ENCODE measurements around the gene CDC16.
"Not testable (repeated sequence)": the region's sequence is repeated elsewhere in the genome, so short reads cannot be mapped to it uniquely, and the experiment has no call there.

CDC16 gene, protein sequence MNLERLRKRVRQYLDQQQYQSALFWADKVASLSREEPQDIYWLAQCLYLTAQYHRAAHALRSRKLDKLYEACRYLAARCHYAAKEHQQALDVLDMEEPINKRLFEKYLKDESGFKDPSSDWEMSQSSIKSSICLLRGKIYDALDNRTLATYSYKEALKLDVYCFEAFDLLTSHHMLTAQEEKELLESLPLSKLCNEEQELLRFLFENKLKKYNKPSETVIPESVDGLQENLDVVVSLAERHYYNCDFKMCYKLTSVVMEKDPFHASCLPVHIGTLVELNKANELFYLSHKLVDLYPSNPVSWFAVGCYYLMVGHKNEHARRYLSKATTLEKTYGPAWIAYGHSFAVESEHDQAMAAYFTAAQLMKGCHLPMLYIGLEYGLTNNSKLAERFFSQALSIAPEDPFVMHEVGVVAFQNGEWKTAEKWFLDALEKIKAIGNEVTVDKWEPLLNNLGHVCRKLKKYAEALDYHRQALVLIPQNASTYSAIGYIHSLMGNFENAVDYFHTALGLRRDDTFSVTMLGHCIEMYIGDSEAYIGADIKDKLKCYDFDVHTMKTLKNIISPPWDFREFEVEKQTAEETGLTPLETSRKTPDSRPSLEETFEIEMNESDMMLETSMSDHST

DNA sequence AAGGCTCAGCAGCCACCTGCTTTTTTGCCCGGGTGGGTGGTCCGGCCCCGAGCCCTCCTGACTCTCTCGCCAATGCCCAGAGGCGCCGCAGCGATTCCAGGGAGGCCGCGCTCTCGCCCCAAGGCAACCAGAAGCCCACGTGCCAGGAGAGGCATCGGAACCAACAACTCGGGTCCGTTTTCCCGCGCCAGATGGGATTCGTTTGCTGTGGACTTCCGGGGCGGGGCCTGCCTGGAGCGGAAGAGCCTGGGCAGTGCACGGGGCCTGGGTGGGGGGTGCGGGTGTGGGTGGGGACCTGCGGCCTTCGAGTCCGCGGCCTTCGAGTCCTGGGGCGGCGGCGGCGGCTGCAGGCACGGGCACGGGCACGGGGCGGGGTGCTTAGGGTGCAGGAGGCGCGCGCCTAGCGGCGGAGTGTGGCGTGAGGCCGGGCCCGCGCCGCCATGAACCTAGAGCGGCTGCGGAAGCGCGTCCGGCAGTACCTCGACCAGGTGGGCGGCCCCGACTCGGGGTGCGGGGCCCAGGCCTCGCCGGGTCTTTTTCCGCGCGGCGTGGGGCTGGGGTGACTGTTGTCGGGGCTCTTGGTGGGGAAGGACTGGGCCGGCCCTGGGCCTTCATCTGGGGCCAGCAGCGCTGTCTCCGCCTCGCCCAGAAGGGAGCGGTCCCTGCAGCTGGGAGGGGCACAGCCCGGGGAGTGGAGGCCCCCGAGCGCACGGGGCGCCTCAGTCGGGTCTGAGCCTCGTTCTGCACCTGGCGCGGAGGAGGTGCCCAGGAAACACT is at the start of gene CDC16:
TSS of gene CDC16 (plus strand) at position 253 of the 777 bp plus-strand sequence. CDS start at position 441, 188 bp downstream.
- in situ Hi-C loops (cut with MboI; ENCODE audit: low sequenced_read_pairs) = no loop called here

DNA sequence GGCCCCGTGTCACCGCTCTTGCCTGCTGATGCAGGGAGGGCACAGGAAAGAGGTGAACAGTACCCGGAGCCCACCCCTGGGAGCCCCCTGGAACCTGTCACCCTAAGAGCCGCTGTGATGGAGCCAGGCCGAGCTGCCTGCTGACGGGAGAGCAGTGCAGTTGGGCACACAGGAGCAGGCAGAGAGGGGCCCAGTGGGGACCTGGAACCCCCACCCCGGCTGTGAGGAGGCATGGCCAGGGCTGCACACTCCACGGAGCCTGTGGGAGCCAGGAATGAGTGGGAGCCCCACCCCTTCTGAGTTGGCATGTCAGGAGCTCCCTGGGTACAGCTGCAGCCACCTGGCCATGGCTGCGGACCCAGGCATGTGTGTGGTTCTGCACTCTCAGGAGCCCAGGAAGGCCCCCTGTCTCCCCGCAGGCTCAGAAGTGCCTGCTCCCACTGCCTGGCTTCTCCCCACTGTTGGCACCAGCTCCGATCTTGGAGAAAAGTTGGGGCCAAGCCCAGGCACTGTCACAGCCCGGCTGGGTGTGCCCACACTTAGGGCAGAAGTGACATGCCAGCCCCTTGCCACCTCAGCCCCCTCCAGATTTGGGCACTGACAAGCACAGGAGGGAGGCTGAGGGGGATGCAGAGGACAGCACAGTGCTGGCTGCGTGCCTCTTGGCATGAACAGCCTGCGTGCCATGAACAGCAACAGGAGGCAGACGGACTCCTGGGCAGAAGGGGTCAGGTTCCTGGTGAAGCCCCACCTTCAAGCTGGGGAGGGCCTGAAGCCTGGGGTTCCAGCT is 49.3 kb upstream of the CDC16 start:
- in situ Hi-C loops (cut with MboI; ENCODE audit: low sequenced_read_pairs) = no loop called here

DNA sequence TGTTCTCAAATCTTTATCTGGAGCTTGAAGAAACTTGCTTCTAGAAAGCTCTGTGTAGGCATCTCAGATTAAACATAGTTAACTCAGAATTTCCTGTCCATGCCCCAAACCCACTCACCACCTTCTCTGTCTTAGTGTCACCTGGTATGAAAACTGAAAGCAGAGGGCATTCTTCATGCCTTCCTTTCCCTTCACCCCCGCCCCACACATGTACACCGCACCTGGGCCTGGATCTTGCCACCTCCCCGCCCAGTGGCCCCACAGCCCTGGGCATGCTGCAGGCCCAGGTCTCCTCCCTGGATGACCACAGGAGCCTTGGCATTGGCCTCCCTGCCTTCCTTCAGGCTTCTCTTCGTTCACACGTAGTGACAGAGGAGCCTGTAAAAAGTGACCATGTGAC is 39.8 kb upstream of the CDC16 start:
- in situ Hi-C loops (cut with MboI; ENCODE audit: low sequenced_read_pairs) = no loop called here

DNA sequence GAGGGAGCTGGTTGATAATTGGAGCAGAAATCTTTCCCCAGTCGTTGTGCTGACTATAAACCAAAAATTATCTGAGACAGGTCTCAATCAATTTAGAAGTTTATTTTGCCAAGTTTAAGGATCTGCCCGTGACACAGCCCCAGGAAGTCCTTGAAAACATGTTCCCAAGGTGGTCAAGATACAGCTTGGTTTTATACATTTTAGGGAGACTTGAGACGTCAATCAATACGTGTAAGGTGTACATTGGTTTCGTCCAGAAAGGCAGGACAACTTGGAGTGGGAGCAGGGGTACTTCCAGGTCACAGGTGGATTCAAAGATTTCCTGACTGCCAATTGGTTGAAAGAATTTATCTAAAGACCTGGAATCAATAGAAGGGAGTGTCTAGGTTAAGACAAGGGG is 38.1 kb upstream of the CDC16 start:
- in situ Hi-C loops (cut with MboI; ENCODE audit: low sequenced_read_pairs) = no loop called here

DNA sequence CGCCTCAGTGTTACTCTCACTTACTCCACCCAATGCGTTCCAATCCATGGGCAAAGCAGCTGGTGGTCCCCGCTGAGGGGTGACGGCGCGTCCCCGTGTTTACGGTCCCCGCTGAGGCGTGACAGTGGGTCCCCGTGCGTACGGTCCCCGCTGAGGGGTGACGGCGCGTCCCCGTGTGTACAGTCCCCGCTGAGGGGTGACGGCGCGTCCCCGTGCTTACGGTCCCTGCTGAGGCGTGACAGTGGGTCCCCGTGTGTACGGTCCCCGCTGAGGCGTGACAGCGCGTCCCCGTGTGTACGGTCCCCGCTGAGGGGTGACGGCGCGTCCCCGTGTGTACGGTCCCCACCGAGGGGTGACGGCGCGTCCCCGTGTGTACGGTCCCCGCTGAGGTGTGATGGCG is 36.1 kb upstream of the CDC16 start:
- in situ Hi-C loops (cut with MboI; ENCODE audit: low sequenced_read_pairs) = no loop called here

DNA sequence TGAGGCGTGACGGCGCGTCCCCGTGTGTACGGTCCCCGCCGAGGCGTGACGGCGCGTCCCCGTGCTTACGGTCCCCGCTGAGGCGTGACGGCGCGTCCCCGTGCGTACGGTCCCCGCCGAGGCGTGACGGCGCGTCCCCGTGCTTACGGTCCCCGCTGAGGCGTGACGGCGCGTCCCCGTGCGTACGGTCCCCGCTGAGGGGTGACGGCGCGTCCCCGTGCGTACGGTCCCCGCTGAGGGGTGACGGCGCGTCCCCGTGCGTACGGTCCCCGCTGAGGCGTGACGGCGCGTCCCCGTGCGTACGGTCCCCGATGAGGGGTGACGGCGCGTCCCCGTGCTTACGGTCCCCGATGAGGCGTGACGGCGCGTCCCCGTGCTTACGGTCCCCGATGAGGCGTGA is 35.2 kb upstream of the CDC16 start:
- in situ Hi-C loops (cut with MboI; ENCODE audit: low sequenced_read_pairs) = not testable (repeated sequence)

DNA sequence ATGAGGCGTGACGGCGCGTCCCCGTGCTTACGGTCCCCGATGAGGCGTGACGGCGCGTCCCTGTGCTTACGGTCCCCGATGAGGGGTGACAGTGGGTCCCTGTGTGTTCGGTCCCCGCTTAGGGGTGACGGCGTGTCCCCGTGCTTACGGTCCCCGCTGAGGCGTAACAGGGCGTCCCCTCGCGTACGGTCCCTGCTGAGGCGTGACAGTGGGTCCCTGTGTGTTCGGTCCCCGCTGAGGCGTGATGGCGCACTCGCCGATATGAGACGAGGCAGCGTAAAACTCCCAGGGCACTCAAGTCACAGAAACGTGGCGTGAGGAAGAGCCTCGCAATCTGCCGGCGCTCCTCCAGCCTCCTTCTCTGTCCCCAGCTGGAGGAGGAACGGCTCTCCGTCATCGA is 34.7 kb upstream of the CDC16 start:
- in situ Hi-C loops (cut with MboI; ENCODE audit: low sequenced_read_pairs) = no loop called here

DNA sequence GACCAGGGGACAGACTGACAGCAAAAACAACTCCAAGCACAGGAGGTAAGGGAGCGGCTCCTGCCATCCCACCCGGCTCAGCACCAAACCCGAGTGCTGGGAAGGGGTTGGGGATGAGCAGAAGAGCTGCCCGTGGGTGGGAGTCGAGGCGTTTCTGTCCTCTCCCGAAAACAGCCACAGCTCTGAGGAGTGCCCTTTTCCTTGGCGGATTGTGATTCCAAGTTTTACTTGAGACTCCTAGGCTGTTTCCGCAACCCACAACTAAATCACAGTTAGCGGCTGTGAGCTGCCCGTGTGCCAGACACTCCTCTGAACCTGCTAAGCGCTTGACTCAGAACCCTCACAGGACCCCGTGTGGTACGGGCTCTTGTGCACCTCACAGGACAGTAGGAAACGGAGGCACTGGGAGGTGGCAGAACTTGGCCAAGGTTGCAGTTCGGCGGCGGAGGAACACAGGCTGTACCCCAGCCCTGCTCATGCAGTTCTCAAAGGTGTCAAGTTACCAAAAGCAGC is 34.2 kb upstream of the CDC16 start:
- in situ Hi-C loops (cut with MboI; ENCODE audit: low sequenced_read_pairs) = no loop called here

DNA sequence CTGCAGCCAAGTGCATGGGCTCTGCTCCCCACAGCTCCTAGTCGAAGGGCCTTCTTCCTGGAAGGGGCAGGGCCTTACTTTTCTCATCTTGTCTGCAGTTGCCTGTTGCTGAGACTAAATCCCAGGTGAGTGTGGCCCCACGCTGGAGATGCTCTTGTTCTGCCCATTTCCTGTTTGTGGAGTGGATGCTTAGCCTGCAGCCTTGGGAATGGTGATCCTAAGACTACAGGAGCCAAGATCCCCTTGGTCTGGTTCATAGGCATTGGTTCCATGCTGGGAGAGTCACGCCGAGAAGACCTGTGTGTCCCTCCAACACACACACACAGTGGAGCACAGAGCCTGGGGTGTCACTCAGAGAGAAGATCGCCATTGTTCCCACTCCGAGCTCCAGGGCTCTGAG is 32.1 kb upstream of the CDC16 start:
- in situ Hi-C loops (cut with MboI; ENCODE audit: low sequenced_read_pairs) = no loop called here

DNA sequence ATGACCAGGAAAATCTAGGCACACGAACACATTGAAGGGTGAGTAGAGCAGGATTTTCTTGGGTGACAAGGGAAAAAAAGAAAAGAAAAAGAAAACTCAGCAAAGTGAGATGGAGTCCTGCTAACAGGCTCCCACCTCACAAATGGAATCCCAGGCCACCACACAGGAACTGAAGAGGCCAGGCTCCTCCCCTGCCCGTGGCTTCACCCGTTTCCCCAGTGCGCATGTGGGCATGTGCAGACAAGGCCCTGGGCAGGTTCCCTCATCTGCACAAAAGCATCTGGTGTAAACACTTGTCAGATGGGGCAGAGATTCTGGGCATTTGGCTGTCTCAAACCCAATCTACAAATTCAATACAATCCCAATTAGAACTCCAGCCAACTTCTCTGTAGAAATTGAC is 31.2 kb upstream of the CDC16 start:
- in situ Hi-C loops (cut with MboI; ENCODE audit: low sequenced_read_pairs) = no loop called here

DNA sequence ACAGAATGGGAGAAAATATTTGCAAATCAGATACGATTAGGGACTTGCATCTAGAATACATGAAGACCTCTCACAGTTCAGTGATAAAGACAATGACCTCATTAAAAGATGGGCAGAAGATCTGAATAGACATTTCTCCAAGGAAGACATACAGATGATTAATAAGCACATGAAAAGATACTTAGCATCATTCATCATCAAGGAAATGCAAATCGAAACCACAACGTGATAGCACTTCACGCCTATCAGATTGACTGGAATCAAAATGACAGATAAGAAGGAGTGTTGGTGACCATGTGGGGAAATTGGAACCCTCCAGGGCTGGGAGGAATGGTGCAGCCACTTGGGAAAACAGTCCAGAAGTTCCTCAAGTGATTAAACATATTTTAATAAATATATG is 29.8 kb upstream of the CDC16 start:
- in situ Hi-C loops (cut with MboI; ENCODE audit: low sequenced_read_pairs) = no loop called here

DNA sequence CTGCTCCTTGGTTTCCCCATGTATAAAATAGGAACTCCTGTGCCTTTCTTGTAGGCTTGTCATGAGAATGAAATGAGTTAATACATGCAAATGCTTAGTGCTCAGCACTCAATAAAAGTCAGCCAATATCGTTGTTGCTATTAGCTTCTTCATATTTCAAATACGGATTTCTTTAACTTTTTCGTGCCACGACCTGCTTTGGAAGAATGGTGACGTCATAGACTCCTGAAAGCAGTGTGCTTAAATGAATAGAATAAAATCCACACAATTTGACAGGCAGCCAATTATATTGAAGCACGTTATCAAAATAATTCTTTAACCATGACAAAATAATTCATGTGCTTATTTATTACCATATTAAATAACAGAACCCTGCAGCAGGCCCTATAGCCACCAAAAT is 26.6 kb upstream of the CDC16 start:
- in situ Hi-C loops (cut with MboI; ENCODE audit: low sequenced_read_pairs) = no loop called here

DNA sequence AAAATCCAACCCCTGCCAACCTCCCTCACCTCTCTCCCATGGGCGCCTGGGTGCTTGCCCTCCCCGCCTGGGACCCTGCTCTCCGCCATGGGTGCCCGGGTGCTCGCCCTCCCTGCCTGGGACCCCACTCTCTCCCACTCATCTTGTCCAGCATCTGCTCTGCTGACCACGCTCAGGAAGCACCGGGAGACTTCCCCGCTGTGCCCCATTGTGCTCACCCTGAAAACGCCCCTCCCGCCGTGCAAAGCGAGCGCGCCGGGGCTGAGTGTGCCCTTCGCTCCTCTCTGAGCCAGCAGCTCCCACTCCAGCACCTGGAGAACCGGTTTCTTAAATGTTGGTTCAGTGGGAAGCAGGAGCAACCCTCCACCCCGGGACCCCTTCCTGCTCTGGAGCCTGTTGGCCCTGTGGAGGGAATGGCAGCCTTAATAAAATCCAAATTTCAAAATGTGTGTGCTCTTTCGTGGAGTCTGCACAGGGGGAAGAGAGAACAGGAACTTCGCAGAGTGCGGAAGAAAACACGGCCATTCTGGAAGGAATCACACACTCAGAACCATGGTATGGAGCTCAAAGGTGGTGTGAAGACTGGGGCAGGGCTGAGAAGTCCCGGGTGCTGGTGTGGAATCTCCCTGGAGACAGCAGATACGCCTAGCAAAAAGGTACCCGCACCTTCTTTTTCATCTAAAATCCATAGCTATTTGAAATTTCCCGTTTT is 23.1 kb upstream of the CDC16 start:
- in situ Hi-C loops (cut with MboI; ENCODE audit: low sequenced_read_pairs) = no loop called here

DNA sequence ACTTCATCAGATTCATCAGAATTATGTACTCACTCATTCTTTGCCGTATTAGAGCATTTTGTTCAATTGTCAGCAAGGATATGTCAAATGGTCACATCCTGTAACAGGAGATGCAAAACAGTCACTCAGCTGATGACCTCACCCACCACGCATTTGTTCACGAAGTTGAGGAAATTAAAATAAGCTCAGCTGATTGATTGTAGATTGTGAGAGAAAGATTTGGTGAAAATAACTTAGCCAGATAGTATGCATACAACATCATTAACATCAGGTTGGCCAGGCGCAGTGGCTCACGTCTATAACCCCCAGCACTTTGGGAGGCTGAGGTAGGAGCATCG is 22.6 kb upstream of the CDC16 start:
- in situ Hi-C loops (cut with MboI; ENCODE audit: low sequenced_read_pairs) = no loop called here

DNA sequence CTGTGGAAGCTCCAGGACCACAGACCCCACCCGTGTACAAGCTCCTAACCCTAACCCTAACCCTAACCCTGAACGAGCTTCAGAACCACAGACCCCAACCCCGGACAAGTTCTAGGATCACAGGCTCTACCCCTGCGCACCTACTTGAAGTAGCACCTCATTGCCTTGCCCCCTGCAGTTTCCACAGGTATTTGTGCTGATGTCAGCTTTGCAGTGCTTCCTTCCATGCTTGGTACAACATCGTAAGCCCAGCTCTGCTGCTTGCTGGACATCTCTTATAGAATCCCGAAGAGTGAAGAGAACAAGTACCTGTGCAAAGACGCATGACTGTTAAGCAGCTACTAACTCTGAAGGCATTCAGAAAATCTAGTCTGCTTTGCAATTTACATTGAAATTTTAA is 20.7 kb upstream of the CDC16 start:
- in situ Hi-C loops (cut with MboI; ENCODE audit: low sequenced_read_pairs) = no loop called here

DNA sequence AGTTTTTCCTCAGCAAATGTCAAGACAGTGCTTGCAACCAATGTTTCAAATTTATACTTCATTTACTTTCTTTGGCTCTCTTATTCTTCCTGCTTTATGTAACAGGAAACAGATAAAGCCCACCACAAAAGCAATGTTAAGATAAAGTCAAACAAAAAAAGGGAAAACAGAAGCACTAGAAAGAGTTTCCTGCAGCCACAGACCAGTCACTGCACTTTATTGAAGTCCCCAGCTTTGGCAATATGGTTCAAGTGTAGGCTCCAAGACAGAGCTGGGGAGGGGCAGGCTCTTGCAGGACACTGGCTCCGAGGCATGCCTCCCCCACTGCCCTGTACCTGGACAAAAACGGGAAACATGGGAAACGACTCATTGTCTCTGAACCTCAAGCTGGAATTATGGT is 15.3 kb upstream of the CDC16 start:
- in situ Hi-C loops (cut with MboI; ENCODE audit: low sequenced_read_pairs) = no loop called here

DNA sequence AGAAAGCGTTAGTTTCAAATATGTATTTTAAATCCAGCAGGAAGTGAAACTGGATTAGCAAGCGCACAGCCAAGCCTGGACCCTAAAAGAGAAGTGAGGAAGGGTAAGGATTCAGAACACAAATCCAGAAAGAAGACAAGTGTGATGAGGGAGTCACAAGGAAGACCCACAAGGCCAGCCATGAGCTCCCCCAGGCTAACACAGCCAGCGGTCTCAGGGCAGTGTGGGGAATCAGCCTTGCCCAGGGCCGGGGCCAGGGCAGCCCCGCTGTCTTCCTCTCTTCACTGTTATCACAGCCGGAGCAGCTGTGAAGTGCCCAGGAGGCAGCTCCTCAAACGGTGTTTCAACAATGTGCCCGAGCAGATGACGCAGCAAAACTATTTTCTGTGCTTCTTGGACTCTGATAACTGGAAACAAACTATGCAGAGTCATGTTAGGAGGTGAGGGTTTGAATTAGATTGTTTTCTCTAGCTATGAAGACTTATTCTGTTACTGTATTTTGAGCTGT is 12.2 kb upstream of the CDC16 start:
- in situ Hi-C loops (cut with MboI; ENCODE audit: low sequenced_read_pairs) = no loop called here

DNA sequence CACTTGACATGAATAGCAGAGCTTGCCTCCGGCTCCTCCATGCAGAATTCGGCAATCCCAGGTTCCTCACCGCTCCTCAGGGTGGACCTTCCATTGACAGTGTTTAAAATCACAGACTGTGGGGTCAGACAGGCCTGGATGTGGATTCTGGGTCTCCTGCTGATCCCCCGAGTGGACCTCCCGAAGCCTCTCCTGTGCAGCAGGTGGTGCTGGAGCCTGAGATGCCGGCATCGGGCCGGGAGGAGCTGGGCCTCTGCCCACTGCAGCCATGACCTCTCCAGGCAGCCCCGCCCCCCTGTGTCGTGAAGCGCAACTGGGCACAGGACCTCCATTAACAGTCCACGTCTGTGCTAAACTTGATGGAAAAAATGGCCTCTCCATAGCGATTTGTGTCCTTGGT is 10.5 kb upstream of the CDC16 start:
- in situ Hi-C loops (cut with MboI; ENCODE audit: low sequenced_read_pairs) = no loop called here

DNA sequence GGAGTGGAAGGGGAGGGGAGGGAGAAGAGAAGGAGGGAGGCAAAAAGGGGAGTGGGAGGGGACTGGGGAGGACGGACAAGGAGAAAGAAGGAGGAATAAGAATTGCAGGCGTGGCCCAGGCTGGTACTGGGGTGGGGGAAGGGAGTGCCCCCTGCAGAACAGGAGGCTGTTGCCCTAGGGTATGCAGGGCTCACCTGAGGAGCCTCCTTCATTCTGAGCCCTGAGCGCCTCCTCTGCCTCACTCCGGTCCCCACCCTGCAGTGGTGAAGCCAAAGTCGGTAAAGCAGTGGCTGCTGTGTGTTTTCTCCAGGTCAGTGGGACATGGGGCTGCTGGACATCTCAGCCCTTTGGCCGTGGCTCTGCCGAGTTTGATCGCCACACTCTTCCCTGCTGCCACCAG is 9.1 kb upstream of the CDC16 start:
- in situ Hi-C loops (cut with MboI; ENCODE audit: low sequenced_read_pairs) = no loop called here

DNA sequence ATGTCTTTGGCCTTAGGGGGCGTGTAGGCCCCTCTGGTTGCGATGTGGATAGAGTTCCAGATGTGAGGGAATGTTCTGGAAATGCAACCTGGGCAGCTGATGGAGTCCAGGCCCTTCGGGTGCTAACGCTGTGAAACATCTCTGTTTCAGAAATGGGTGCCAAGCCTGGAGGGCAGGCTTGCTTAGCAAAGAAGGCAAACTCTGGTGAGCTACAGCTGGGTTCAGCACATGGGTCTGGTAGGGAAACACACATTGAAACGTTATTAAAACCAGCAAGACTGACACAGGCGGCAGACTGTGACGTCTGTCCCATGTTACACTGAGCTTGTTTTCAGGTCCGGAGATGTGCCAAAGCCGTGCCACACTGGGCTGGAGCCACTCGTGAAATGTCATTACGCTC is 8.6 kb upstream of the CDC16 start:
- in situ Hi-C loops (cut with MboI; ENCODE audit: low sequenced_read_pairs) = no loop called here
